SK-N-DZ (cell line): ENCODE measurements around the gene NAA50.

ENCODE experiments used
- DNase-seq: peaks from one replicate; pipeline ENCODE4 v3.0.0-alpha.2; 2015; ENCODE audit warnings: low spot score

The NAA50 gene

GRCh38 chr3:113690482-113690881, 55.6 kb downstream of the NAA50 start:
- no peak for DNase-seq

GRCh38 chr3:113685956-113686721, 59.9 kb downstream of the NAA50 start:
- no peak for DNase-seq

- no peak for DNase-seq
Measured at GRCh38 chr3:113685124-113685523, 60.9 kb downstream of the NAA50 start.

- no peak for DNase-seq
Measured at GRCh38 chr3:113684271-113684819, 61.7 kb downstream of the NAA50 start.

- no peak for DNase-seq
Measured at GRCh38 chr3:113678773-113679172, 67.3 kb downstream of the NAA50 start.

- no peak for DNase-seq
Measured at GRCh38 chr3:113677737-113678136, 68.3 kb downstream of the NAA50 start.

GRCh38 chr3:113676261-113676660, 69.8 kb downstream of the NAA50 start:
- DNase-seq = no peak

- no peak for DNase-seq
Measured at GRCh38 chr3:113673593-113673992, 72.5 kb downstream of the NAA50 start.

- no peak for DNase-seq
Measured at GRCh38 chr3:113668015-113668414, 78.0 kb downstream of the NAA50 start.
